Measurements from ENCODE around the gene ZNF827.

The ZNF827 gene

GRCh38 chr4:145927030-145927429 is 11.6 kb downstream of the ZNF827 start:
- Histone ChIP-seq H3K27ac (no peak overlapping the region), H3K4me1 (ENCODE audit: control insufficient read depth in 1 of 2, insufficient read depth in 1 of 2, low read depth in 1 of 2, low read length in 1 of 2) (no peaks in the 10 kb centered on the region), H3K27me3 (no peaks in the 10 kb centered on the region), H3K9me3 (no peaks in the 10 kb centered on the region), H3K4me3 (ENCODE audit: low read depth in 1 of 2, low read length in 1 of 2) (no peak overlapping the region), H3K36me3 (no peaks in the 10 kb centered on the region)
- no peak for TF ChIP-seq CTCF (IDR thresholded peaks at IDR 0.05)

- TF ChIP-seq CTCF (IDR thresholded peaks at IDR 0.05): no peak
- Histone ChIP-seq H3K9me3 (no peaks in the 10 kb centered on the region), H3K27ac (no peak overlapping the region), H3K36me3 (no peaks in the 10 kb centered on the region), H3K4me3 (ENCODE audit: low read depth in 1 of 2, low read length in 1 of 2) (no peak overlapping the region), H3K27me3 (no peaks in the 10 kb centered on the region), H3K4me1 (ENCODE audit: control insufficient read depth in 1 of 2, insufficient read depth in 1 of 2, low read depth in 1 of 2, low read length in 1 of 2) (no peaks in the 10 kb centered on the region)
Measured at GRCh38 chr4:145921231-145921630, 17.4 kb downstream of the ZNF827 start.

GRCh38 chr4:145920205-145920604 is 18.4 kb downstream of the ZNF827 start:
- Histone ChIP-seq H3K4me3 (ENCODE audit: low read depth in 1 of 2, low read length in 1 of 2) (no peak overlapping the region), H3K27me3 (no peaks in the 10 kb centered on the region), H3K4me1 (ENCODE audit: control insufficient read depth in 1 of 2, insufficient read depth in 1 of 2, low read depth in 1 of 2, low read length in 1 of 2) (no peaks in the 10 kb centered on the region), H3K27ac (no peak overlapping the region), H3K9me3 (no peaks in the 10 kb centered on the region), H3K36me3 (no peaks in the 10 kb centered on the region)
- TF ChIP-seq CTCF (IDR thresholded peaks at IDR 0.05): no peak

- Histone ChIP-seq H3K4me3 (ENCODE audit: low read depth in 1 of 2, low read length in 1 of 2) (no peak overlapping the region), H3K4me1 (ENCODE audit: control insufficient read depth in 1 of 2, insufficient read depth in 1 of 2, low read depth in 1 of 2, low read length in 1 of 2) (no peaks in the 10 kb centered on the region), H3K27ac (no peak overlapping the region), H3K27me3 (no peaks in the 10 kb centered on the region), H3K36me3 (no peaks in the 10 kb centered on the region), H3K9me3 (no peaks in the 10 kb centered on the region)
- TF ChIP-seq CTCF (IDR thresholded peaks at IDR 0.05): no peak
Measured at GRCh38 chr4:145912376-145912775, 26.2 kb downstream of the ZNF827 start.

- Histone ChIP-seq H3K9me3 (no peaks in the 10 kb centered on the region), H3K27ac (no peak overlapping the region), H3K4me3 (ENCODE audit: low read depth in 1 of 2, low read length in 1 of 2) (no peak overlapping the region), H3K4me1 (ENCODE audit: control insufficient read depth in 1 of 2, insufficient read depth in 1 of 2, low read depth in 1 of 2, low read length in 1 of 2) (no peaks in the 10 kb centered on the region), H3K36me3 (no peaks in the 10 kb centered on the region), H3K27me3 (no peaks in the 10 kb centered on the region)
- no peak for TF ChIP-seq CTCF (IDR thresholded peaks at IDR 0.05)
Measured at GRCh38 chr4:145909773-145910172, 28.9 kb downstream of the ZNF827 start.

GRCh38 chr4:145909281-145909715 is 29.3 kb downstream of the ZNF827 start:
- no peaks in the 10 kb centered on the region for H3K9me3 ChIP-seq
- no peak overlapping the region for H3K4me3 ChIP-seq (ENCODE audit: low read depth in 1 of 2, low read length in 1 of 2)
- H3K27ac ChIP-seq: no peak overlapping the region
- no peak for TF ChIP-seq CTCF (IDR thresholded peaks at IDR 0.05)
- no peaks in the 10 kb centered on the region for H3K36me3 ChIP-seq
- H3K4me1 ChIP-seq (ENCODE audit: control insufficient read depth in 1 of 2, insufficient read depth in 1 of 2, low read depth in 1 of 2, low read length in 1 of 2): no peaks in the 10 kb centered on the region
- H3K27me3 ChIP-seq: no peaks in the 10 kb centered on the region
